Stimulated activated CD8-positive, alpha-beta memory T cell treated with anti-CD3 and anti-CD28 coated beads, Interleukin-12 subunit alpha, Interleukin-12 subunit beta, amount 100 ng/mL, for 4 hours (primary cell): ENCODE results near the gene SETDB1.

Source experiments
- DNase-seq: peaks from one replicate; pipeline ENCODE4 v3.0.0-alpha.2; 2020; ENCODE audit warnings: low read depth

The SETDB1 gene

GRCh38 chr1:151005729-151006319 lies 79.7 kb downstream of the SETDB1 start:
- DNase-seq, result no peak

DNA sequence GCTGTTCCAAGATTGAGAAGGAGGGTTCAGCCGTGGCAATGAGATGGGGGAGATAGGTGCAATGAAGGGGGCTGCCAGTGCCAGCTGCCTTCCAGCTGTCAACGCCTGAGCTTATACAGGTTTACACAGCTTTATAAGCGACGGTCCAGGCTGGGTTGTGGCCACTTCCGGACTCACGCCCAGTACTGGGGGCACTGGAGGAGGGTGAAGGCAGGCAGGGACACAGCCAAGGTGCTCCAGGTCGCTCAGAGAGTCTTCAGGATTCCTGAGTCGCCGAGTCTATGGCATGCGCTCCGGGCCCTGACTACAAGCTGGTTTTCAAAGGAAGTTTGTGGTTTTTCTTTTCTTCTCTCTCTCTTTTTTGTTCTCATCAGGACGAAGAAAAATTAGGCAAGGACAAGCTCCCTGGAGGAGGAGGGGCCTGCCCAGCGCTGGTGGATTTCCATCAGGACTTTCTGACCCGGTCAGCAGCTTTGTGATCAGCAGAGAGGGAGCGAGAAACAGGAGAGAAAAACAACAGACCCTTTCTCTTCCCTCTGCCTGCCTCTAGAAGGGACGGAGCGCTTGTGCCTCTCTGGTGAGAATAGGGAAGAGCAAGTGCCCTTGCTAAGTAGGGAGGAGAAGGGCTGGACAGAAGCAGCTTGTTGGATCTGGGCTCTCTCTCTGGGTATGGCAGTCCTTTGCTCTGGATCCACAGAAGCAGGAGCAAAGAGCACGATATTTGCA lies 80.3 kb downstream of the SETDB1 start, which contains the start of gene MINDY1:
Gene MINDY1, minus strand, starts transcription at position 576 of the 726 bp plus-strand sequence. CDS start 4,285 bp downstream, outside the sequence.
- no peak for DNase-seq

DNA sequence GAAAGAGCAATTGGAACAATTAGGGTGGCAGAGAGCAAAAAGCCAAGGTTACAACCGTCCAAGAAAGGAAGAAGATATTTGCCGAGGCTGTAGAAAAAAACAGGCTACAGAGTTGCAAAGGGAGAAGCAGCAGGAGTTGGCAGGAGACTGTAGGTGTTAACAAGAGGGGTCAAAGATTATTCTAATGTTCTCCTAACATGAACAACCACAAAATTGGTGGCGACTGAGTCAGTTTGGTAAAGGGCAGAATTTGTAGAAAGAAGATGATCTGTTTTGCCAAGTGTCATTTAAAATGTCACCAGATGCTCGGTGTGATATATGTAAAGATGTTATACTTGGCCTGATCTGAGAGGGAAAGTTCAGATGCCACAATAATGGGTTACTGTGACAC lies 81.7 kb downstream of the SETDB1 start:
- DNase-seq, result no peak

GRCh38 chr1:151008244-151009205 lies 82.4 kb downstream of the SETDB1 start, which contains the start of gene PRUNE1:
TSS of gene PRUNE1 (plus strand) at chr1:151008449. CDS start at chr1:151008633, 184 bp downstream.
- peak; percentile 90 for DNase-seq

DNA sequence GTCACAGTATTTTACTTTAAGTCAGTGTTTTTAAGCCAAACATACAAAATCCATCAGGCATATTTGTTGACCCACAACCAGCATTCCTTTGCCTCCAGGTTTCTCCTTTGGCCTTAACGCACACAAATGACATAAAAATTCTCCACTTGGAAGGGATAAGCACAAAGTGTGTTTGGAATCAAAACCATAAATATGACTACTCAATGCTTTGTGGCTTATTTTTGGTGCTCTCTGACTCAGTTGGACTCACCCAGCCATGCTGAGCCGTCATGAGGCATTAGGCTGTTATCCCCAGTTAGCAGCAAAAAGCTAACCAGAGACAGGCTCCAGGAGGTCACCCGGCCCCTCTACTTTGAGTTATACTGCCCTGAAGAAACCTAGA lies 83.0 kb downstream of the SETDB1 start:
- DNase-seq, result no peak

- DNase-seq, result no peak
Measured at GRCh38 chr1:151009674-151010345, 83.6 kb downstream of the SETDB1 start.

DNA sequence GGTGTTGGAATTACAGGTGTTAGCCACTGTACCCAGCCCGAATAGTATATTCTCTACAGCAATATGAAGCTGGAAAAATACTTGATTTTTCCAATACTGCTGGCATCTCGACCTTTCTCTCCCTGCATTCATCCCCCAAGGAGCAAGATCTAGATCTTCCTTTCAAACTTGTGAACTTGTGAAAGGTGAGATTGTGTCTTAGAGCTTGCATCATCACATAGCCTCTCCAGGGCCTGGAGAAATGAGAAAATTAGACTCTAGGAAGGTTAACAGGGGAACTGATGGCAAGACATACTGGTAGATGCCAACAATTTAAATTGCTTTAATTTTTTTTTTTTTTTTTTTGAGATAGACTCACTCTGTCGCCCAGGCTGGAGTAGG lies 84.2 kb downstream of the SETDB1 start:
- DNase-seq, result no peak

- no peak for DNase-seq
Measured at GRCh38 chr1:151011154-151011850, 85.1 kb downstream of the SETDB1 start.

DNA sequence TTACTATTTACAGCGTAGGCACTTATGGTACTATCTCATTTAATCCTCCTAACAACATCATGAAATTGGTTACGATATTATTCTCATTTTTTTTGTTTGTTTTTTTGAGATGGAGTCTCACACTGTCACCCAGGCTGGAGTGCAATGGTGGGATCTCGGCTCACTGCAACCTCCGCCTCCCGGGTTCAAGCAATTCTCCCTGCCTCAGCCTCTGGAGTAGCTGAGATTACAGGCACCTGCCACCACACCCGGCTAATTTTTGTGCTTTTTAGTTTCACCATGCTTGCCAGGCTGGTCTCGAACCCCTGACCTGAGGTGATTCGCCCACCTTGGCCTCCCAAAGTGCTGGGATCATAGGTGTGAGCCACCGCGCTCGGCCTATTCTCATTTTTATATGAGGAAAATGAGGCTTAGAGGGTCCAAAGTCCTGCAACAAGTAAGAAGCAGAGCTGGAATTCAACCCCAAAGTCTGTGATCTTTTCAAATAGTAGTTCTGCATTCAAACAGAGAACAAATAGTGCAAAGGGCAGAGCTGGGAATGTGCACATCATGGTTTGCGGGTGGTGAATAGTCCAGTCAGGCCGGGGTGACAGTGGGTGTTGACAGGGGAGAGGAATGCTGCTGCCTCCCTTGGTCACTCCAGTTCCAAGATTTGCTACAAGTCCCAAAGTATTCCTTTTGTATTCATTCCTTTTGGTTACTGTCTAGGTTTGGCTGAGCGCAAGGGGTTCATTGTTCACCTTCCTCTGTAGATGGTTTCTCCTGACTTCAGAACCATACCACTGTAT lies 86.7 kb downstream of the SETDB1 start:
- DNase-seq, result no peak

DNA sequence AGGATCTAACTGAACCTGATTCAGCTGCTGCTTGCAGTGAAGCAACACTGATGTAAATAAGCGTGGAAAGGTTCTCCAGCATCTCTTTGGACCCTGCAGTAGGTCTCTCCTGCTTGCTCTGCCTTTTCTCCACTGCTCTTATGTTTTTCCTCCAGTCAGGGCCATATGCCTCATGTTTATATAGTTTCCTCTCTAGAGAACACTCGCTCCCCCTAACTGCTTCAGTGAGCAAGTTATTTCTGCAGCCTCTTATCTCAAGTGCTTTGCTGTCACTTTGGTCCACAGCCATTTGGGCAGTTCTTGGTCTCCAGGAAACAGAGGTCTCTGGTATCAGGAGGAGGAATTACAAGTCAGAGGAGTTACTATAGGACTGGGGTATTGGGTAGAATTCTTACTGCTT lies 87.4 kb downstream of the SETDB1 start:
- DNase-seq, result no peak
